Osteoblast (primary cell): ENCODE measurements around the gene GNG12. TPM values are rescaled to one million over a fixed set of nuclear protein-coding genes. Genes with fewer than 3 reads are reported as not detected.

Experiments used
- DNase-seq: peaks from one replicate; pipeline ENCODE4 v3.0.0; 2011; ENCODE audit warnings: low spot score, mixed read lengths; ENCODE audit not compliant: insufficient read length; ENCODE audit errors: missing footprints
- H2AFZ ChIP-seq: 2 replicates; pipeline ENCODE4 v1.6.0; 2011; ENCODE audit warnings: mild to moderate bottlenecking, low read length
- H3K27ac ChIP-seq: 2 replicates; pipeline ENCODE4 v1.5.1; 2011; ENCODE audit warnings: mild to moderate bottlenecking, low read depth, low read length, moderate library complexity
- H3K27me3 ChIP-seq: 2 replicates; pipeline ENCODE4 v1.6.0; 2012; ENCODE audit warnings: mild to moderate bottlenecking, control low read depth, inconsistent platforms, low read length, moderate library complexity; ENCODE audit not compliant: insufficient read depth
- H3K36me3 ChIP-seq: 2 replicates; pipeline ENCODE4 v1.5.1; 2011; ENCODE audit warnings: mild to moderate bottlenecking, low read length, control low read depth, moderate library complexity; ENCODE audit not compliant: insufficient read depth
- H3K4me1 ChIP-seq: 2 replicates; pipeline ENCODE4 v1.5.1; 2011; ENCODE audit warnings: mild to moderate bottlenecking, low read length, control low read depth, moderate library complexity; ENCODE audit not compliant: insufficient read depth
- H3K4me2 ChIP-seq: 2 replicates; pipeline ENCODE4 v1.6.0; 2011; ENCODE audit warnings: mild to moderate bottlenecking, low read length; ENCODE audit not compliant: insufficient read depth
- H3K4me3 ChIP-seq: fragments of 200-600 bp; sonication (generic); 3 replicates; pipeline ENCODE4 v1.5.1; 2012; ENCODE audit warnings: mild to moderate bottlenecking, low read length, inconsistent platforms; ENCODE audit not compliant: insufficient read depth
- H3K79me2 ChIP-seq: 2 replicates; pipeline ENCODE4 v1.6.0; 2012; ENCODE audit warnings: mild to moderate bottlenecking, low read length, control low read depth, inconsistent platforms; ENCODE audit not compliant: insufficient read depth
- H3K9me3 ChIP-seq: 2 replicates; pipeline ENCODE4 v1.5.1; 2011; ENCODE audit warnings: low read depth, low read length, control low read depth
- H4K20me1 ChIP-seq: 2 replicates; pipeline ENCODE4 v1.6.0; 2012; ENCODE audit warnings: mild to moderate bottlenecking, low read length, control low read depth; ENCODE audit not compliant: insufficient read depth
- total RNA-seq: library from RNA; depleted of rRNA; stranded (reverse); fragments of >200 nt; gene quantifications from 2 replicates; pipeline ENCODE4 v1.2.3, GENCODE V29; 2012
- TF ChIP-seq, protein P1 (sequence below): IDR thresholded peaks from 2 replicates; pipeline ENCODE4 v1.5.1; 2011; ENCODE audit warnings: mild to moderate bottlenecking, low read depth, low read length, moderate library complexity; ENCODE audit errors: extremely low read depth

The GNG12 gene
- total RNA-seq, 1 donor = 219 TPM

DNA sequence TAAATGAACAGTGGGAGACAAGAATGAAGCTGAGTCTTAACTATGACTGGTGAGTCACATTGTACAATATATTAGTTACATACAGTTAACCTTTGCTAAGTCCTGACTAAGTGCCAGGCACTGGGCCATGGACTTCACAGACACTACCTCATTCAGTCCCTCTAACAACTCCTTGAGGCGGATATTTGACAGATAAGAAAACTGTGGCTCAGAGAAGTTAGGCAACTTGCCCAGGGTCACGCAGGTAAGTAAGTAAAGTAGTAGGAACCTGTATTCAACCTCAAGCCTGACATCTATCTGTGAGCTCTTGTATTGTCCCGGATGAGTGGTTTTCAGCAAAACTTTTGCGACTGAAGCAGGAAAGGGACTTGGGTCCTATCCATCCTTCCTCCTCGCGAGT lies 62.1 kb downstream of the GNG12 start:
- peak overlapping the region; percentile 58 for H3K27ac ChIP-seq
- H3K27me3 ChIP-seq = no peaks in the 10 kb centered on the region
- H4K20me1 ChIP-seq = peaks cover 65% of the 10 kb centered on the region
- H3K4me1 ChIP-seq = peaks cover 35% of the 10 kb centered on the region
- H3K9me3 ChIP-seq = no peaks in the 10 kb centered on the region
- peaks cover 95% of the 10 kb centered on the region for H3K79me2 ChIP-seq
- DNase-seq = peak; percentile 79
- H2AFZ ChIP-seq = no peak overlapping the region
- no peak overlapping the region for H3K4me3 ChIP-seq
- peaks cover 43% of the 10 kb centered on the region for H3K36me3 ChIP-seq
- TF ChIP-seq, protein P1, sequence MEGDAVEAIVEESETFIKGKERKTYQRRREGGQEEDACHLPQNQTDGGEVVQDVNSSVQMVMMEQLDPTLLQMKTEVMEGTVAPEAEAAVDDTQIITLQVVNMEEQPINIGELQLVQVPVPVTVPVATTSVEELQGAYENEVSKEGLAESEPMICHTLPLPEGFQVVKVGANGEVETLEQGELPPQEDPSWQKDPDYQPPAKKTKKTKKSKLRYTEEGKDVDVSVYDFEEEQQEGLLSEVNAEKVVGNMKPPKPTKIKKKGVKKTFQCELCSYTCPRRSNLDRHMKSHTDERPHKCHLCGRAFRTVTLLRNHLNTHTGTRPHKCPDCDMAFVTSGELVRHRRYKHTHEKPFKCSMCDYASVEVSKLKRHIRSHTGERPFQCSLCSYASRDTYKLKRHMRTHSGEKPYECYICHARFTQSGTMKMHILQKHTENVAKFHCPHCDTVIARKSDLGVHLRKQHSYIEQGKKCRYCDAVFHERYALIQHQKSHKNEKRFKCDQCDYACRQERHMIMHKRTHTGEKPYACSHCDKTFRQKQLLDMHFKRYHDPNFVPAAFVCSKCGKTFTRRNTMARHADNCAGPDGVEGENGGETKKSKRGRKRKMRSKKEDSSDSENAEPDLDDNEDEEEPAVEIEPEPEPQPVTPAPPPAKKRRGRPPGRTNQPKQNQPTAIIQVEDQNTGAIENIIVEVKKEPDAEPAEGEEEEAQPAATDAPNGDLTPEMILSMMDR = peak; percentile 23
- peak overlapping the region; percentile 21 for H3K4me2 ChIP-seq

DNA sequence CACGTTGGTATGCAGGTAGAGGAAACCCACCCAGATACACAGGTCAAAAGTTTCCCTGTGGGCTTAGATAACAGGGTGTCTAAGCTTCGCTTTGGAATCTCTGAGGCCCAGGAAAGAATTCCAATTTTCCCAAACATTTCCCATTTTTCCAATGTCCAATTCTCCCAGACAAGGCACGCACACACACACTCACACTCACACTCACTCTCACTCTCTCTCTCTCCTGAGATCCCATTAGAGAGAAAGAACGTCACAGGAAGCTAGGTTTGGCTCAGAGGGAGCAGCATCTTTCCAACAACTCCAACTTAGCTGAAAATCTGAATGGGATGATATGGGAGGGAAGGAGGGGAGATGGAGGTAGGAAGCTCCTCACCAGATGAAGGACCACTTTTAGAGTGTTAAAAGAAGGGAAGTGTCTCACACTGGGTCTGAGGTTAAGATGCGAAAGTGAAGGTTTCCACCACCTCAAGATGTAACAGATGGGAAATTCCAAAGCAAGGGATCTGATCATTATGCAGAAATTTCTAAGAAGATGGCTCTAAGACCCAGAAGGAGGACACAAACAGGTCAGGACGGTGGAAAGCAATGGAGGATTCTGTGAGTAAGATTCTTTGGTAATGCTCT lies 63.5 kb downstream of the GNG12 start:
- Histone ChIP-seq H2AFZ (no peak overlapping the region), H3K9me3 (no peaks in the 10 kb centered on the region), H4K20me1 (peaks cover 62% of the 10 kb centered on the region), H3K27me3 (no peaks in the 10 kb centered on the region), H3K4me3 (no peak overlapping the region), H3K27ac (no peak overlapping the region), H3K4me1 (peaks cover 47% of the 10 kb centered on the region), H3K4me2 (no peak overlapping the region), H3K79me2 (peaks cover 92% of the 10 kb centered on the region), H3K36me3 (peaks cover 31% of the 10 kb centered on the region)
- TF ChIP-seq, protein P1 = no peak
- DNase-seq = no peak

DNA sequence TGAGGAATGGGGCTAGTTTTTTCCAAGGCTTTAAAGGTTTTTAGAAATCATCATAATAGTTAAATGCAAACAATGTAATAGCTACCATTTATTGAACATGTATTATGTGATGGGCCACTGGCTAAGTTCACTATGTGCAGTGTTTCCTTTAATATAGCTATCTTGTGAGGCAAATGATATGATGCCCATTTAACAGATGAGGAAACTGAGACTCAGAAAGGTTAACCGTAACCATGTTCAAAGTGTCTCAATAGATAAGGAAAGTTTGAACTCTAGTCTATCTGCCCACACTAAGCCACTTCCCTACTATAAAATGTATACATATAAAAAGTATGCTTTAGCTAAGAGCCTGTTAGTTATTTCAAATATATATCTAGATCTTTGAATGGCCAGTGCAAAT lies 64.8 kb downstream of the GNG12 start:
- DNase-seq = no peak
- Histone ChIP-seq H3K27ac (no peak overlapping the region), H4K20me1 (peaks cover 55% of the 10 kb centered on the region), H3K9me3 (no peaks in the 10 kb centered on the region), H3K4me3 (no peak overlapping the region), H3K4me2 (no peak overlapping the region), H3K79me2 (peaks cover 91% of the 10 kb centered on the region), H3K36me3 (peaks cover 28% of the 10 kb centered on the region), H3K27me3 (no peaks in the 10 kb centered on the region), H2AFZ (no peak overlapping the region), H3K4me1 (peaks cover 49% of the 10 kb centered on the region)
- TF ChIP-seq, protein P1 = no peak

DNA sequence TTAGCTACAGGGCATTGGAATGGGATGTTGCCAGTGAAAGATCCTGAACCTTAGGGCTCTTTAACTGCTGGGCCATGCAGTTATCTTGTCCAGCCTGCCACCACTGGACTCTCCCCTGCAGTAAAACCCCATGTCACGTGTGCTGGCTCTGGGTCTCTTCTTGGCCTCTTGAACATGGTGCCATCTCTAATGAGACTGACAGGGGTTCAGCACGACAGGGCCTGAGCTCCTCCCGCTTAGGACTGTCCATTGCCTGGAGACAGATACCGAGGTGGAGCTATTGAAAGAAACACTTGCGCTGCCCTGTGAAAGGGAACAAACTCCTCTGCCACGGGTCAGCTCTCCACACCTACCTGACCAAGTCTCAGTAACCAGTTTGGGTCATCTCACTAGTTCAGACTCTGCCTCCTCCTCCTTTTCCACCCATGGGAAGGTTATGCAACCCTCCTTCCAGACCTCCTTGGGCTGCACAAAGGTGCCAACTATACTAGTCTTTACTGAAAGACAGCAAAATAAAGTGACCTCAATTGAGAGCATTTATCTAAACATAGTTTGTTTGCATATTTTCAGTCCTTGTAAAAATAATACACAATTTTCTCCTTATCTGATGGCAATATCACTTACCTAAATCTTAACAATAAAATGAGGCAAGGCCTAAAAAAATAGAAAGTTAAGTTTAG lies 66.0 kb downstream of the GNG12 start:
- no peaks in the 10 kb centered on the region for H3K9me3 ChIP-seq
- TF ChIP-seq, protein P1 = no peak
- DNase-seq = no peak
- H2AFZ ChIP-seq = no peak overlapping the region
- peaks cover 46% of the 10 kb centered on the region for H4K20me1 ChIP-seq
- no peaks in the 10 kb centered on the region for H3K27me3 ChIP-seq
- peaks cover 91% of the 10 kb centered on the region for H3K79me2 ChIP-seq
- H3K4me2 ChIP-seq = peak overlapping the region; percentile 81
- H3K4me1 ChIP-seq = peaks cover 49% of the 10 kb centered on the region
- no peak overlapping the region for H3K4me3 ChIP-seq
- H3K36me3 ChIP-seq = peaks cover 28% of the 10 kb centered on the region
- H3K27ac ChIP-seq = peak overlapping the region; percentile 89
